ENCODE measurements around the gene NELFCD.
A peak's percentile ranks its signal among the peaks of the same experiment; 100 is the strongest.

The NELFCD gene

DNA sequence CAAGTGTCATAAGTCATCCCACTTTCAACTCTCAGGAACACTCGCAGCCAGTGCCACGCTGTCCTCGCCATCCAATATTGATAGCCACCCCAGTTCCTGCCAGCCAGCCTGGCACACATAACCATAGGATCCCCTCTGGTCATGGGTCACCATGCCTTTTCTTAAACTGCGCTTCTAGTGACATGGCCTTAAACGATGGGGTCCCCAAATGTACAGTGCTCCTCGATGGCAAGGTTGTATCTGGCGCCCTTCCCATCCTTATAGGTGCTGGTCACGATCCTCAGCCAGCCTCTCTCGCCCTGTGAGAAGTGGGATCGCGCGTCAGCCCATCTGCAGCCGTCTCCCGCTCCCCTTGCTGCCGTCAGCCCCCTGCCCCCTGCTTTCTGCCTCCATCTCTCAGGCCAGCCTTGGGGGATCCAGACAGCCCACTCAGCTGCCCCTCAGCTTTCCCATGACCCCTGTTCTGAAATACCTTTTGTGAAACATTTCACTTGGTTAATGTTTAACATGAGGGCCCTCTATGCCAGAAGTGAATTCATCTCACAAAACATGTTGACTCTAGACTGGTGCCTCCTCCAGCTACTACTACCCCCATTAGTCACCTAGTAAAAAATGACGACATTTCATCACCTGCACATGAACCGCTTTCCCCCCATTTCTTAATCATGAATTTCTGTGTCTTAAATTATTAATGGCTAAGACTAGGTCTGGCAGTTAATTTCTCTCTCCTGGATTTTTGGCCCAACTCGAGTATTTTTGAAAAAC lies 14.6 kb downstream of the NELFCD start:
- DNase-seq, result no peak

DNA sequence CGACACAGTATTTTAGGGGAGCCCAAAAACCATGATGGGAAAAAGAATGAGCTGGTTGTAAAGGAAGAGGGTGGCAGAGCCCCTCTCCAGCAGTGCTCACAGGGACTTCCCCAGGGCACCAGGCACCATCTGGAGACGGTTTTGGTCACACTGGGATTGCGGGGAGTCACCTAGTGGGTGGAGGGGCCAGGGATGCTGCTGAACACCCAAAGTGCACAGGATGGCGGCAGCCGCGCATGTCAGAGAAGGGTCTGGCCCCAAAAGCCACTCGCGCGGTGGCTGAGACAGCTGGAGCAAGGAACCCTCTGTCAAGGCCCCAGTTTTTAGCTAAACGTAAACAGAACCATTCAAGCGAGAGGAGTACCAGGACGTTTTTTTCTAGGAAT lies 15.2 kb downstream of the NELFCD start:
- no peak for DNase-seq

DNA sequence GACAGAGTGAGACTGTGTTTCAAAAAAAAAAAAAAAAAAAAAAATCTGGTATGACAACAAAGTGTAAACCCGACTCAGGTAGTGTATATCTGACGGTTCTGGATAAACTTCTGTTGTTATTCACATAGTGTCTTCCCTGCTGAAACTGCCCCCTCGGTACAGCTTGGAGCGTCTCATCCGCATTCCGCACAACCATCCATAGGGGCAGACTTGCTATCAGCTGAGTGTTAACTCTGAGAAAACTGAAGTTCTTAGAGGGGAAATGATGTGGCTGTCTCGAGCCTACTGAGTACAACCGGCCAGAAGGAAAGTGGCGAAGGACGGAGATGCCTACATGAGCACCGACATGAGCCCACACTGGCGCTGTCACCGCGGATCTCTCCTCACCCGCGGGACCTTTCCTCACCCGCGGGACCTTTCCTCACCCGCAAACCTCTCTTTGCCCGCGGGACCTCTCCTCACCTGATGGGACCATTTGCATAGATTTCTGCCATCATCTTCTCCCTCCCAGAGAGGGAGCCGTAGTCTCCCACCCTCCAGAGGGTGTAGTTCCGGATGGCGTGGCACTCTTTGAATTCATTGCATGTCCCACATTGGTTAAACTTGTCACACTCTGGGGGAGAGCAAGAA lies 16.2 kb downstream of the NELFCD start:
- DNase-seq, result no peak

DNA sequence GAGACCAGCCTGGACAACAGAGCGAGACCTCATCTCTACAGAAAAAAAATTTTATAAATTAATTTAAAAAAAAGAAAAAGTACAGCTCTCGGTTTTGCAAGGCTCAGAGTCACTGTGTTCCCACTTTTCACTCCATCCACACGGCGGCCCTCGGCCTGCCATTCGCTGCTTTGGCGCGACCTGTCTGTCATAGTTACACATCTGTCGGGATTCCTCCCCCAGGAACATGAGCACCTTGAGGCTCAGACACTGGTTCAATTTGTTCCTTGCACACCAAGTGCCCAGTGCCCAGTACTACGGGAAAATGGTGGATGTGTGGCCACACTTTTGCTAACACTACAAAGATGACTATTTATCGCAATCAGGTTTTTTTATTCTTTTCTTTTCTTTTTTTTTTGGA lies 17.6 kb downstream of the NELFCD start:
- no peak for DNase-seq

DNA sequence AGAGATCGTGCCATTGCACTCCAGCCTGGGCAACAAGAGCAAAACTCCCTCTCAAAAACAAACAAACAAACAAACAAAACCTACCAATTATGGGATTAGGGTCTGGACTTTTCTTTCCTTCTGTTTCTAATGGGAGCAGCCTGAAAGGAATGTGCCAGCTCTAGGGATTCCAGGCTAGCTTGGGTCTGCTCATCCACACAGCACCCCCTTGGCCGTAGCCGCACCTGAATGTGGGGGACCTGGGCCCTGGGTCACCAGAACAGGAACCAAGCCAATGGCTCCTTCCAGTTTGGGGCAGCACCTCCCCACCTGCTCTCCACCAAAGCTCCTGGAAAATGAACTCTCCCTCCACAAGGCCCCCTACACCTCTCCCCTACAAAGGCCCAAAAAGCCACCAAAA lies 19.3 kb downstream of the NELFCD start:
- no peak for DNase-seq

DNA sequence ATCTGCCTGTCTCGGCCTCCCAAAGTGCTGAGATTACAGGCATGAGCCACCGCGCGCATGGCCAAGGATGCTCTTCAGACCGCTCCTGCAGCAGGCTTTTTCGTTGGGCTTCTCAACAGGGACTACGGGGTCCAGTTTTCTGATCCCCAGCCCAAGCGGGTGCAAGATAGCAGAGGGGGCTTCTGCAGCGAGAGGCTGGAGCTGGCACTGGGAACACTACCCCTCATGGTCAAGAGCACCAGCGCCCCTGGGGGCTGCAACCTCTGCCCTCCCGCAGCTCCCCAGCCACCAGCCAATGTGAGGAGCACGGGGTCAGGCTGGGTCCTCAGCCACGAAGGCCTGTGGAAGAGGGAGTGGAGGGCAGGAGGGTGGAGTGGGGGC lies 20.0 kb downstream of the NELFCD start:
- DNase-seq, result no peak

DNA sequence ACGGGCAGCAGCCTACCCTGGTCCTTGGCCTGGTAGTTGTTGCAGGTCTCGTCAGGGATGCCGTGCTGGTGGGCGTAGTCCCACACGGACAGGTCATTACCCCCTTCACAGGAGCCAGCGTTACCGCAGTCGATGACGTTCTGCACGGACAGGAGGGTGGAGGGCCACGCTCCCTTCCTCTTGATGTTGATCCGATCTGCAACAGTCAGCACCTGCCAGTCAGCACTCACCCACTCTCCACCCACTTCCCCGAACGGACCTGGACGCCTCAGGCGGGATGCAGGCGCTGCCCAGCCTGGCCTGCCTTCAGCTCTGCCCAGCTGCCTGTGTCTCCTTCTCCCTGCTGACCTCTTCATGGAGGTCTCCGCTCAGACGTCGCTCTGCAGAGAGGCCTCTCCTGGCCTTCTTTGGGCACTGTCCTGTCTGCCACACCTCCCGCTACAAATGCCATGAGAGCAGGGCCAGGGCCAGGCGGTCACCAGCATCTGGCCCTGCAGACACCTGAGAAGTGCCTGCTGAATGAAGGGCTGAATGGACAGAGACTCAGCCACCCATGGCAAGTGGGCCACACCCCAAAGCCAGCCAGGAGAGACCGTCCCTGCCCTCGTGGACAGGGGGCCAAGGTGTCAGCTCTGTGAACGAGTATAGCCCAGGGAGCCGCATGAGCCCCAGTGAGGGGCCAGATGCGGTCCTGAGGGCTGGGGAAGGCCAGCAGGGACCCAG lies 20.6 kb downstream of the NELFCD start:
- no peak for DNase-seq

DNA sequence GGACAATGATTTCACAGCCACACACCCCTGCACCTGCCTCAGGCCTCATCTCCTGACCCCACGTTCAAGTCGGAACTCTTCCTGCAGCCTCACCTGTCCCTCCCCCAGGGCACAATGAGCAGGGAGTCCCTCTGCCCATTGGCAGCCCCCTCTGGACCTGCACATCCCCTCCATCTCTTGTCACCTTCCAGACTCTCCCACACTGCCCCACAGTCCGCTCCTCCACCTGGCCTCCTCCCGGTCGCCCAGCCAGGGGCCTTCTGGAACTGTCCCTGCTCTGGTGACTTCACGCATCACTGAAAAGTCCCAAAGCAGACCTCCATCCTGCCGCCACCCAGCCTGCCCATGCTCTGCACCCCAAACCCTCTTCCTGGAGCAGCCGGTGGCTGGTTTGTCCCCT lies 21.3 kb downstream of the NELFCD start:
- no peak for DNase-seq

DNA sequence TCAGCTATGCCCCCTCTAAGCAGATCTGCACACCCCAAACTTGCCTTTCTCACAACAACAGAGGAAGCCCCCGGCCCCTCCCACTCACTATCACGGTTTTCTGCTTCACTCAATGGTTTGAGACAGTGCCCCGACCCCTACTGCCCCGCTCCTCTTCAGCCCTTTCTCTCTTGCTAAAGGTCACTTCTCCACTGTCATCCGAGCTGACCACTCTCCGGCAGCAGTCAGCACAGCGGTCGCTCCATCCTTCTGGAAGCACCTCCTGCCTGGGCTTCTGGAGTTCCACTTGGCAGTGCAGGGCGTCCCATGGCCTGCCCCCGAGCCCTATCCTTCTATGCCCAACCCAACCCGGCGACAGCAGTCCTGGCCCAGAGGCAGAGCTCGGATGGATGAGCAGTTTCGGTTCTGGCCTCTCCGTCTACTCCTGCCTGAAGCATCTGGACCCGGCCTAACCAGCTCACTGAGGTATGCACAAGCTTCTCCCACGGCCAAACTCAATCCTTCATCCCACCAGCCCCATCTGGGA lies 21.9 kb downstream of the NELFCD start:
- no peak for DNase-seq

DNA sequence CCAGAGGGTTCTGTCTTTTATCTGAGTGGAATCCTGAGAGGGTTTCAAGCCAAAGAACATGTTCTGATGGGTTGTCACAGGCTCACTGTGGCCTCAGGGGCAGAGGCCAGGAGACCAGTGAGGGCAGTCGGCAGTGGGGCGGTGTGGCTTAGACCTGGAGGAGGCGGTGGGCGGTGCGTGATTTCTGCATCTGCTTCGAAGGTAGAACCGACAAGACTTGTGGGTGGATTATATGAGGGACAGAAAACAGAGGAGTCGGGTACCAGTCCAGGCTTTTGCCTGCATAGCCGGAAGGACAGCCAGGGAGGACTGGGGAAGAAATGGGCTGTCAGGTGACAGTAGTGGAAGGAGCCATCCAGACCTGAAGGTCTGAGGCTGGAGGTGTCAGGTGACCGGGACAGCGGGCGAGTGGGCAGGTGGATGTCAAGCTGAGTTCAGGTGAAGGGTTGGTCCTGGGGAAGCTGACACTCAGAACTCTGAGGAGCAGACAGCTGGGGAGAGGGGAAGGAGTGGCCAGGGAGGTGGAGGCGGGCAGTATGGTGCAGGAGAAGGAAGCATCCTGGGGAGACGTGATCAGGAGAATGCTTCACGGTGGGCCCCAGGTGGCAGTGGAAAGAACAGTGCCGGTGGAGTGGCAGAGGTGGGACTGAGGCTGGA lies 22.9 kb downstream of the NELFCD start:
- DNase-seq, result no peak

DNA sequence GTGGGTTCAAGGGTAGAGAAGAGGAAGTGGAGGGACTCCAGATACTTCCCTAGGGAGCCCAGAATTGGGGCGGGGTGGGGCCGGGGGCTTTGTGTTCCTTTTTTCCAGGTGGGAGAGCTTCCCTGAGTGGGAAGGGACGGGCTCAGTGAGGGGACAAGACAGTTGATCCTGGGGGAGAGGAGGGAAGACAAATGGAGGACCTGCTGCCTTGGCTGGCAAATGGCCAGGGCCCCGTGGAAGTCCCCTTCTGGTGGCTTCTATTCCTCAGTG lies 23.4 kb downstream of the NELFCD start:
- DNase-seq, result no peak

DNA sequence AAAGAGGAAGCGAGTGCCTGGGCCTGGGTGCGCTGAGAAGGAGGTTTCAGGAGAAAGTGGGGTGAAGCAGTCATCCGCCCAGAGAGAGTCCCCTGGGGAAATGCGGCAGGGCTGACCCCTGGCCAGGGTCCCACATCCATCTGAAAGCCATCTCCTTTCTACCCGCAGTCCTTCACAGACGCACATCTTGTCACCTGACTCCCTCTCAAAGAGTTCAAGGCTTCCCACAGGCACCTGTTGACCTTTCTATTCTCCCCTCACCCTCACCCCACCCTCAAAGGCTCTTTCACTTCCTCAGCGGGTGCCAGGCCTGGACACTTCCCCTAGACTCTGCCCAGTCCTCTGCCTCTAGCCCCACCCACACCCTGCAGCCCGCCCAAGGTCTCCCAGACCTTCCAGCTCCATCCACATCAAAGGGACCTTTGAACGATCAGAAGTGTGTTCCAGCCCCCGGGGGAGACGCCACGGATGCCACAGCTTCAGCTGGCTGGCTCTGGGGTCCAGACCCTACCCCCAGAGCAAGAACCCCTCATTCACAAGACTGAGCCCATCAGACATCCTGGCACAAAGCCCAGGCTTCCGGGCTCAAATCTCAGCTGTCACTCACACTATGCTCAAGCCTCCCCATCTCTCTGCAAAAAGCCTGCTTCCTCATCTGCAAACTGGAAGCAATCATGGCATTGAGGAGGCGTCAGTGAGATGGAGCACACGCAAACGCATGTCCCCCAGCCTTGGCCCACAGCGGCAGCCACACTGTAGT lies 23.9 kb downstream of the NELFCD start:
- no peak for DNase-seq

DNA sequence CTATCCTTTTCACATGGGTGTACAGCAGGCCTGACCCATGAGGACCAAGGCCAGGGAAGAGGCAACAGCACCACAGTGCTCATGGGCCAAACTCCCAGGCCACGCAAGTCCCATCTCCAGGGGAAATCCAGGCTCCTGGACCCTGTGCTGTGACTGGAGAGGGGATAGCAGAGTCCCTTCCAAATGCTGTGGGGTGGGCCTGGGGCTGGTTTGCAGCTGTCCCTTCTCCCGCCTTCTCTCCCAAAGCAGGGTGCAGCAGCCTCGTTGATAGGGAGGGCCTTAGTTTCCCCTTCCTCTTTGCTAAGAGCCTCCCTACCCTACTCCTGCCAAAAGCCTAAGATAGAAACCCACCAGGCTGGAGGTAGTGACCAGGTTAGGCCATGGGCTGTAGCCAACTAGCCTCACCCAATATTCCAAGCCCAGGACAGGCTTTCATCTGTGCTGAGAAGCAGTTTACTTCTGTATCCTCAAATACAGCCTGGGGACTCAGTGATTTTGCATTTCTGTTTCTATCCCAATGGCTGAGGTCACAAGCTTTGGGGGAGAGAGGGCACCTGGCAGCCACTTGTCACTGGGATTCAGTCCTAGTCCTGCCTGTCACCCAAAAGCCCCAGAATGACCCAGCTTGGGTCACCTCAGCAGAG lies 24.6 kb downstream of the NELFCD start:
- no peak for DNase-seq

DNA sequence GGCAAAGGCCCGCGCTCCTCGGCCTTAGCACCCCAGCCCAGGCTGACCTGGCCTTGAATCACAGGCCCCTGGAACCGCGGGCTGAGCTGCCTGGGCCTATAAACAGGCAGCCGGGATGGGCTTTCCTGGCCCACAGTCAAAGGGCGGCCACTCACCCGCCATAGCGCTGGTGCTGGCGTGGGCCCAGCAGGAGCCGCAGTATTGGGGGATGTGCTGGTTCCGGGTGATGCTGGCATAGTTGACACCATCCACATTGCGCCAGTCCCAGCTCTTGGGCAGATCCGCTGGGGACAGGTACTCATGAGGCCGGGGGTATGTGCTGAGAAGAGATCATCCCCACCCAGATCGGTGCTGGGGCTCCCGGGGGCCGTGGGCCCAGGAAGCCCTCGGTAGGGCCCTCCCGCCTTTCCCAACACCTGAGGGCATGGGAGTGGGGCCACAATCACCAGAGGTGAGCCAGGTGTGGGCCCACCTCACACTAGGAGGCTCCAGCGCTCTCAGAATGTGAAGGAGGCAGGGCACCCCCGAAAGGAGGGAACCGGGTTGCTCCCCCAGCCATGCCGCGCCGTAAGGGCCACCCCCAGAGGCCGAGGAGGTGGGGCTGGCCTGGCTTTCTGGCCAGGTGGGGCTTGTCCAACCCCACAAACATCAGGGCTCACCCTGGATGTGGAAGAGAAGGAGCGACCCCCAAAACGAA lies 25.3 kb downstream of the NELFCD start:
- DNase-seq, result peak; percentile 20

DNA sequence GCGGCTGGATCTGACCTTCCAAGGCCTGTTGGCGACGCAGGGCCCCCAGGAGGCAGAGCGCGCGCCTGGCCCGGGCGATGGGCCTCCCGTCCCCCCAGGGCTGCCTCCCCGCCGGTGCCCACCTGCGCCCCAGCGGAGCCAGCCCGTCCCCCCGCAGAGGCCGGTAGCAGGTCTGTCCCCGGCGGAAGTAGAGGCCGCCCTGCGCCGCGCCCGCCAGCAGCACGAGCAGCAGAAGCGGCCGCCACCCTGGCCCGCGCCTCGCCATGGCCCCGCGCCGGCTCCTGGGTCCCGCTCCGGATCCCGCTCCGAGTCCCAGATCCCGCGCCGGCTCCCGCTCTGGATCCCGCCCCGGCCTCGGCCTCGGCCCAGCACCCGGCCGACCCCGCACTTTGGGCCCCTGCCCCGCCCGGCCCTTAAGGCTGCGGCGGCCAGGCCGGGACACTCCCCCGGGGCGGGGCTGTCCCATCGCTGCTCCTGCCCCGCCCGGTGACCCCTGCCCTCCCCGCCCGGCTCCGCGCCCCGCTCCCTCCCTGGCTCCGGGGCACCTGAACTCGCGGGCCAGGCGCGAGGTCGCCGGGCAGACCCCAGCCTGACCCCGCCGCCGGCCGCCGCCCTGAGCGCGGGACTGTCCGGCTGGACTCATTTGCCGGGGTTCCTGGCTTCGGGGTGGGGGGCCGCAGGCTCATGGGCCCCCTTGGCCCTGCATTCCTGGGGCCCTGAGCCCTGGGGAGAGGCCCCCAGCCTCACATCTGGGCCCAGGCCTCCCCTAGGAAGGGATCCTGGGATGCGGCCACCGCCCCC lies 26.0 kb downstream of the NELFCD start, which contains the start of gene CTSZ:
Gene CTSZ (minus strand): TSS at position 391 of the 801 bp plus-strand sequence. CDS start 126 bp downstream, at position 265.
- DNase-seq, result peak; percentile 69

DNA sequence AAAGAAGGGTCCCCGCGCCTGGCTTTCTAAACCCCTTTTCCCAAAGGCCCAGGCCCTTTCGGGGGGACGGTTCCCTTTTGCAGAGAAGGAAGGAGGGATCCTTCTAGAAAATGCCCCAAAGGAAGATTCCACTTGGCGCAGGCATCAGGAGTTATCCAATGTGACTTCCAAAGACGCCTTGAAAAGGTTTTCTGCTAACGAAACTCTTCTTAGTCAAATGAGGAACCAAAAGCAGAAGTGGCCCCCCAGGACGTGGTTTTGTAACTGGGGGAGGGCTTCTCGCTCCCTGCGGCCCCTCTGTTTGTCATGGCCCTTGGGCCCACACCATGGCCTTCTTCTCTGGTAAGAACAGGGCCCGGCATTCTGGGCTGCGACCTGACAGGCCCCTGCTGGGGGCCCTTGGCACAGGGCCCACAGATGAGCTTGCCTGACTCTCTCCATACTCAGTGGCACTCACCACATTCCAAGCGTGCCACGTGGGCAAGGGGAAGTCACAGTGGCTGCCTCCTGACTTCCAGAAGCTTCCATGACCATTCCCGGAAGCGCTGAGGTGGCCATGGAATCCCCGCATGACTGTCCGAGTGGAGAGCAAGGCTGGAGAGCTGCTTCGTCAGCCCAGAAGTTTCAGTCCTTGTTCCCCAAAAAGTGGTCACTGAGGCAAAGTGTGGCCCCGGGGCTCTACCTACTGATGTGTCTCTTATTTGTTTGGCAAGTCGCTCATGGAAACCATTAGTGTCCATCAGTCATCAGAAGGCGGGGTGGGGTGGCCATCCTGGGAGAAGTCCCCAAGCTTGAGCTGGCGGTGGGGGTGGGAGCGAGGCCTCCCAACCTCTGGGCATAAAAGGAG lies 26.8 kb downstream of the NELFCD start:
- peak; percentile 22 for DNase-seq

DNA sequence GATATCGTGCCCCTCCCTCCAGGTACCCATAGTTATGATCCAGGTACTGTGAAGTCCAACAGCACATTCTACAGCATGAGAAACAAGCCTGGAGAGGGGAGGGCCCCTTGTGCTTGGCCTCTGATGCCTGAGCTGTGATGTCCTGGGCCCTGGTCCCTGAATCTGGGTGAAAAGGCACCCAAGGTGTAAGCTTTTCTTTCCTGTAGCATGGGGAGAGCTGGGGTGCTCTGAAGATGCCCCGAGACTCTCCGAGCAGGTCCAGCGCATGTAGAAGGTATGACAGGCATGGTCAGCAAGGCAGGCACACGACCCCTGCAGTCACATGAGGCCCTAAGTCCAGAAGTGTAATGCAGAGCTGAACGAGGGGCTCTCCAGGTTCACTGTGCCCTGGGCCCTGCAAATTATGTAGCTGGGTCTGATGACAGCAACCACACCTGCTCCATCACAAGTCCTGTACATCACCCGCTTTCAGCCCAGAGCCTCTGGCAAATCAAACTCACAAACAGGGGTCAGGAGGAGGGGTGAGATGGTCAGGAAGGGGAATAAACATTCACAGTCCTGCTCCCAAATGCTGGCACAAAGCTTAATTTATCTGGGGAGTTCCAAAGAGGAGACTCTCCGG lies 27.8 kb downstream of the NELFCD start:
- DNase-seq, result no peak

DNA sequence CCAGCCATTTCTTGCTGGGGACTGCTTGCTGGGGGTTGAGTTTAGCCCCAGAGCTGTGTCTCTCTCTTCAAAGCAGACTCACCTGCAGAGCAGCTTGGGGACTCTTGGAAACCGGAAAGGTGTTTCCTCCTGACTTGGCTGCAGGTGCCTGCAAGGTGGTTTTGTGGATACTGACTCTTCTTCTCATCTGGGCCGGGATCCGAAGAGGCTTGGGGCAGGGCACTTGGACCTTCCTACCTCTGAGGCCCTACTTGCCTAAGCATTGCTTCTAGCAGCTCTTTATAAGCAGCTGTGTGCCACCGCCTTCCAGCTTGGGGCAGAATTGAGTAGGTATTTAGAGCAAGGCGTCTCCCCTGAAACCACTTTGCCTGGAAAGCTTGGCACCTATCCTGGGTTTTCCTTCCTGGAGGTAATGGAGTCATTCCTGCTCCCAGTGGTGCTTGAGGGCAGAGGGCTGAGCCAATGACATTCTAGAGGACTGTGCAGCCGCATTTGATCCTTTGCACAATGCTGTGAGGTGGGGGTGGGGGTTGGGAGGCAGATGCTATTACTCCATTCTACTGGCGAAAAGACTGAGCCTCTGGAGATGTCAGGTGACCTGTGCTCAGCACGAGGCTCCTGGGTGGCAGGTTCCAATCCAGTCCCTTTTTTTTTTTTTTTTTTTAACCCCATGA lies 29.4 kb downstream of the NELFCD start:
- DNase-seq, result no peak

Measured in retina (tissue), 1 donor.